Measurements from ENCODE around the gene LRRC47.

LRRC47 gene

DNA sequence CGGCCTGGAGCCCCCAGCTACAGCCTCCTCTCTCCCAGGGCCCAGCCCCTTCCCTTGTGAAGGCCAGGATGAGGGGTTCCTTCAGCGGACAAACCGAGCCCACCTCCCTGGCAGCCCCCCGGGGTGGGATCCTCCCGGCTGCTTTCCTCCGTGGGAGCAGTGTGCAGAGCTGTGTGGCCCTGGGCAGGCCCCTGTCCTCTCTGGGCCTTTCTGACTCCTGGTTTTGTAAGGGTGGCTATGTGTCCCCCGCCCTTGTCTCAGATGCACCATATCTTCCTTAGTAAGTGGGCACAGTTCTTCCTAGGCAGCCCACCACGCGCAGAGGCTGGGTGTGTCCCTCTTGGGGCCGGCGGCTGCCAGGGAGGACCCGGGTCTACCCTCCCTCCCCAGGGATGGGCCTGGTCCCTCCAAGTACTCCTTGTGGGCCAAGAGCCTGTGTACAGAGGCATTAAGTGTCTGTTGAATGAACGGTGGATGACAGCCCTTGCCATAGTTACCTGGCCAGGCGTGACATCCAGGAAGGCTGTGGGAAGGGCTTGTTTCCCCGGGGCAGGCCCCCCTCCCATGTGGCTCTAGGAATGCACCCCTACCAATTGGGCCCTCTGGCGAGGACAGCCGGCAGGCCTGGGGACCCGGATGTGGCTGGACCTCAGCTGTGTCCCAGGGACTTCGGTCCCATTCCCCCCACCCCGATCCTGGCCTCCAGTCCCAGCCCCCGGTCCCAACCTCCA, 19.9 kb downstream of the LRRC47 start:
- no peak overlapping the region for H3K4me3 ChIP-seq (replicated peaks; ENCODE audit: insufficient read depth, low read length)
- no peak overlapping the region for H3K27ac ChIP-seq (replicated peaks)
- TF ChIP-seq, protein P1, sequence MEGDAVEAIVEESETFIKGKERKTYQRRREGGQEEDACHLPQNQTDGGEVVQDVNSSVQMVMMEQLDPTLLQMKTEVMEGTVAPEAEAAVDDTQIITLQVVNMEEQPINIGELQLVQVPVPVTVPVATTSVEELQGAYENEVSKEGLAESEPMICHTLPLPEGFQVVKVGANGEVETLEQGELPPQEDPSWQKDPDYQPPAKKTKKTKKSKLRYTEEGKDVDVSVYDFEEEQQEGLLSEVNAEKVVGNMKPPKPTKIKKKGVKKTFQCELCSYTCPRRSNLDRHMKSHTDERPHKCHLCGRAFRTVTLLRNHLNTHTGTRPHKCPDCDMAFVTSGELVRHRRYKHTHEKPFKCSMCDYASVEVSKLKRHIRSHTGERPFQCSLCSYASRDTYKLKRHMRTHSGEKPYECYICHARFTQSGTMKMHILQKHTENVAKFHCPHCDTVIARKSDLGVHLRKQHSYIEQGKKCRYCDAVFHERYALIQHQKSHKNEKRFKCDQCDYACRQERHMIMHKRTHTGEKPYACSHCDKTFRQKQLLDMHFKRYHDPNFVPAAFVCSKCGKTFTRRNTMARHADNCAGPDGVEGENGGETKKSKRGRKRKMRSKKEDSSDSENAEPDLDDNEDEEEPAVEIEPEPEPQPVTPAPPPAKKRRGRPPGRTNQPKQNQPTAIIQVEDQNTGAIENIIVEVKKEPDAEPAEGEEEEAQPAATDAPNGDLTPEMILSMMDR (IDR thresholded peaks at IDR 0.05; ENCODE audit: insufficient read depth, low read length): no peak
- TF ChIP-seq REST (IDR thresholded peaks at IDR 0.05; ENCODE audit: insufficient replicate concordance, low read depth) (no peak), POLR2AphosphoS5 (IDR thresholded peaks at IDR 0.05; ENCODE audit: low read depth) (no peak), GABPA (IDR thresholded peaks at IDR 0.05; ENCODE audit: low read depth) (no peak), SPI1 (IDR thresholded peaks at IDR 0.05; ENCODE audit: borderline replicate concordance, low read depth) (no peak)
- H3K27me3 ChIP-seq (ENCODE audit: insufficient read depth, poor library complexity, severe bottlenecking): peaks cover 6% of the 10 kb centered on the region
- no peak for DNase-seq (ENCODE audit: low read depth in 1 of 2, low spot score in 1 of 2)

DNA sequence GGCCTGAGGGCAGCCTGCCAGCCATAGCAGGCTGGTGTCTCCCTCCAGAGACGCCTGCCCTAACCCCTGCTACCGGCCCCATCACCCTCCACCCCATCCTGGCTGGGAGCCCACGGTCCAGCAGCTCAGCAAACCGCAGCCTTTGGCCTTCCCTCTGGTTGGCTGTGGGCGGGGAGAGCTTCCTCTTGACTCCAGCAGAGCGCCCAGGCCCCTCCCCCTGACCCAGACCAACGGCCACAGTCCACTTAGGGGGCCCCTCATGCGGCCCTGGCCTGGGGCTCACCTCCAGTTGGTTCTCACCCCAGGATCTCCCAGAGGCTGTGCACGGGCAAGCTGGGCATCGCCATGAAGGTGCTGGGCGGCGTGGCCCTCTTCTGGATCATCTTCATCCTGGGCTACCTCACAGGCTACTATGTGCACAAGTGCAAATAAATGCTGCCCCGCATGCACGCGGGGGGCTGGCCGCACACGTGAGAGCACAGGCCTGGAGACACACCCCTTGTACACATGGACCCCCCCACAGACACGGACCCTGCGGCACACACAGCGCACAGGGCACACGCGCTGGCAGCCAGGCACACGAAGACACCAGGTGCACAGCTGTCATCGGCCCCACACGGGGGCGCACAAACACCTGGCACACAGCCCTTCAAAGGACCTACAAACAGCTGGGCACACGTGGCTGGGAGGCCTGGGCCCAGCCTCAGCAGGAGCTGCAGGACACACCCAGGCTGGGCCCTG, 20.6 kb downstream of the LRRC47 start:
- no peak overlapping the region for H3K4me3 ChIP-seq (replicated peaks; ENCODE audit: insufficient read depth, low read length)
- H3K27ac ChIP-seq (replicated peaks): no peak overlapping the region
- no peak for TF ChIP-seq SPI1 (IDR thresholded peaks at IDR 0.05; ENCODE audit: borderline replicate concordance, low read depth)
- TF ChIP-seq POLR2AphosphoS5 (IDR thresholded peaks at IDR 0.05; ENCODE audit: low read depth): no peak
- TF ChIP-seq GABPA (IDR thresholded peaks at IDR 0.05; ENCODE audit: low read depth): no peak
- TF ChIP-seq REST (IDR thresholded peaks at IDR 0.05; ENCODE audit: insufficient replicate concordance, low read depth): no peak
- TF ChIP-seq, protein P1 (IDR thresholded peaks at IDR 0.05; ENCODE audit: insufficient read depth, low read length): peak; percentile 37
- H3K27me3 ChIP-seq (ENCODE audit: insufficient read depth, poor library complexity, severe bottlenecking): peaks cover 6% of the 10 kb centered on the region
- peak; percentile 69 to 71 for DNase-seq (ENCODE audit: low read depth in 1 of 2, low spot score in 1 of 2)

DNA sequence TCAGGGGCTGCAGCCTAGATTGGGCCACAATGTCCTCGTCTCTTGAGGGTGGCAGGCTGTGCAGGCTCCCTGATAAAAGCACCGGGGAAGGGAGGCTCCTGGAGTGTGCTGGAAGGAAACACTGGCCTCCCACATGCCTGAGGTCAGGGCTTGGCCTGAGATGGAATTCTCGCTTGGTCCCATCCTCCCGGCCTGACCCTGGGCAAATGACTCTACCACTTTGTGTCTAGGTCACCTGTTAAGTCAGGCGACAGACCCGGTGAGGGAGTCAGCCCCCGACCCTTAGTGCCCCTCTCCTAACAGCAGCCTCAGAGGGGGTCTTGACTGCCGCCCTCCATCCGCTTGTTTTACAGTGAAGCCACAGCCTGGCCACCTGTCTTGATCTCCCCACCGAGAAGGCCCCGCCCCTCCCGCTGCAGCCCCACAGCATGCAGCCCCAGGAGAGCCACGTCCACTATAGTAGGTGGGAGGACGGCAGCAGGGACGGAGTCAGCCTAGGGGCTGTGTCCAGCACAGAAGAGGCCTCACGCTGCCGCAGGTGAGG, 21.3 kb downstream of the LRRC47 start:
- H3K4me3 ChIP-seq (replicated peaks; ENCODE audit: insufficient read depth, low read length): no peak overlapping the region
- no peak for TF ChIP-seq REST (IDR thresholded peaks at IDR 0.05; ENCODE audit: insufficient replicate concordance, low read depth)
- TF ChIP-seq GABPA (IDR thresholded peaks at IDR 0.05; ENCODE audit: low read depth): no peak
- no peak for TF ChIP-seq POLR2AphosphoS5 (IDR thresholded peaks at IDR 0.05; ENCODE audit: low read depth)
- TF ChIP-seq, protein P1 (IDR thresholded peaks at IDR 0.05; ENCODE audit: insufficient read depth, low read length): no peak
- TF ChIP-seq SPI1 (IDR thresholded peaks at IDR 0.05; ENCODE audit: borderline replicate concordance, low read depth): no peak
- H3K27ac ChIP-seq (replicated peaks): no peak overlapping the region
- H3K27me3 ChIP-seq (ENCODE audit: insufficient read depth, poor library complexity, severe bottlenecking): peaks cover 6% of the 10 kb centered on the region
- no peak for DNase-seq (ENCODE audit: low read depth in 1 of 2, low spot score in 1 of 2)

Data from HL-60 (cell line).